Nephron (organoid): Measurements from ENCODE around the gene SMYD4.

Experiments used
- H3K27ac Mint-ChIP-seq, 3 experiments: 2 replicates each; pipeline ENCODE4 v1.8.0; 2020; ENCODE audit warnings: mixed read lengths in 3 of 3, mild to moderate bottlenecking in 2 of 3, moderate library complexity in 1 of 3
- H3K27me3 Mint-ChIP-seq: 2 replicates; pipeline ENCODE4 v1.8.0; 2021; ENCODE audit warnings: low read depth, mild to moderate bottlenecking, moderate library complexity, mixed read lengths
- H3K36me3 Mint-ChIP-seq: 2 replicates; pipeline ENCODE4 v1.8.0; 2020; ENCODE audit warnings: low read depth, mixed read lengths
- H3K4me1 Mint-ChIP-seq: 2 replicates; pipeline ENCODE4 v1.8.0; 2020; ENCODE audit warnings: mixed read lengths
- H3K4me3 Mint-ChIP-seq, 3 experiments: 2 replicates each; pipeline ENCODE4 v1.8.0; 2020; ENCODE audit warnings: mild to moderate bottlenecking in 3 of 3, mixed read lengths in 3 of 3, moderate library complexity in 2 of 3
- H3K9me3 Mint-ChIP-seq: 2 replicates; pipeline ENCODE4 v1.8.0; 2020; ENCODE audit warnings: mixed read lengths
- TF ChIP-seq, protein P1 (sequence below), 3 experiments: fragments of 200-600 bp; sonication (generic); IDR thresholded peaks; one replicate each; pipeline ENCODE4 v1.5.0; 2021; ENCODE audit warnings: antibody characterized with exemption in 3 of 3; ENCODE audit not compliant: unreplicated experiment in 3 of 3

Gene SMYD4

GRCh38 chr17:1737531-1738291, 92.0 kb downstream of the SMYD4 start:
- peaks cover 14% of the 10 kb centered on the region for H3K36me3 Mint-ChIP-seq
- peaks cover 3% of the 10 kb centered on the region for H3K9me3 Mint-ChIP-seq
- H3K27me3 Mint-ChIP-seq = no peaks in the 10 kb centered on the region
- peak overlapping the region in 2 of 3 experiments; percentile 48 to 91 for H3K27ac Mint-ChIP-seq
- peaks cover 27% of the 10 kb centered on the region for H3K4me1 Mint-ChIP-seq
- TF ChIP-seq, protein P1, sequence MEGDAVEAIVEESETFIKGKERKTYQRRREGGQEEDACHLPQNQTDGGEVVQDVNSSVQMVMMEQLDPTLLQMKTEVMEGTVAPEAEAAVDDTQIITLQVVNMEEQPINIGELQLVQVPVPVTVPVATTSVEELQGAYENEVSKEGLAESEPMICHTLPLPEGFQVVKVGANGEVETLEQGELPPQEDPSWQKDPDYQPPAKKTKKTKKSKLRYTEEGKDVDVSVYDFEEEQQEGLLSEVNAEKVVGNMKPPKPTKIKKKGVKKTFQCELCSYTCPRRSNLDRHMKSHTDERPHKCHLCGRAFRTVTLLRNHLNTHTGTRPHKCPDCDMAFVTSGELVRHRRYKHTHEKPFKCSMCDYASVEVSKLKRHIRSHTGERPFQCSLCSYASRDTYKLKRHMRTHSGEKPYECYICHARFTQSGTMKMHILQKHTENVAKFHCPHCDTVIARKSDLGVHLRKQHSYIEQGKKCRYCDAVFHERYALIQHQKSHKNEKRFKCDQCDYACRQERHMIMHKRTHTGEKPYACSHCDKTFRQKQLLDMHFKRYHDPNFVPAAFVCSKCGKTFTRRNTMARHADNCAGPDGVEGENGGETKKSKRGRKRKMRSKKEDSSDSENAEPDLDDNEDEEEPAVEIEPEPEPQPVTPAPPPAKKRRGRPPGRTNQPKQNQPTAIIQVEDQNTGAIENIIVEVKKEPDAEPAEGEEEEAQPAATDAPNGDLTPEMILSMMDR (IDR thresholded peaks at IDR 0.05; ENCODE audit: unreplicated experiment in 3 of 3) = no peak
- no peak overlapping the region for H3K4me3 Mint-ChIP-seq

DNA sequence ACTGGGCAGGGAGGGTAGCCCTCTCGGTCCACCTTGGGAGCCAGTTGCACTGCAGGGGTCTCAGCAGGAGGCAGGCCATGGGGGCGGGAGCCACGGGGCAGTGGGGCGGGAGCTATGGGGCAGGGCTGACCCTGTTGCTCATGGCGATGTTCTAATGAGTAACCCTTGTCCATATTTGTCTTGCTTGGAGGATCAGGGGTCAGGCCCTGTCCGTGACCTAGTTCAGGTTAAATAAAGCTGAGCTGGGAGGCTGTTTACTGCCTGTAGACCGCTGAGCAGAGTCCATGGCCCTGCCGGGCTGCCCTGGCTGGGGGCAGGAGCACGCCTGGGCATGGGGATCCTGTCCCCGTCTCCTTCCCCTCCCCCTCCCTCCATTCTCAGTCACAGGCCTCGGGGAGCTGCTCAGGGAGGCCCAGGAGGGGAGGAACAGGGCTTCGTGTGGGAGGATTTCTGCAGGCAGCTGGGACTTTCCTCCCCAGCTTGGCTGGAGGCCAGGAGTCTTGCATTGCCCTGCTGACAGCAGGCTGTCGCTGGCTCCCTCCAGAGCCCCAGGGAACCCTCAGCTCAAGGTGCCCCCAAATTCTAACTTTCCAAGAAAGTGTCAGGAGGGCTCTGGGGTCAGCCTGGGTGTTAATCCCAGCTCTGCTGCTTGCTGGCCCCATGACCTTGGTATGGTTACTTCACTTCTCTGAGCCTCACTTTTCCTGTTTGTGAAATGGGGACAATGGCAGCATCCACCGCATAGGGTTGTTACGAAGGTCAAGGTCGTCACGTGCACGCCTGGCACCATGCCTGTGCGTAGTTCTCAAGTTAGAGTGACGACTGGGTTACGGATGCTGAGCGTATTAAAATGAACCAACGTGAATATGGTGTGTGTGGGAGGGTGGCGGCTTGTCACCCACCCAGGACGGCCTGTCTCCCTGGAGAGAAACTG, 93.1 kb downstream of the SMYD4 start:
- Mint-ChIP-seq H3K9me3 (peaks cover 3% of the 10 kb centered on the region), H3K4me1 (peaks cover 22% of the 10 kb centered on the region), H3K36me3 (peaks cover 10% of the 10 kb centered on the region), H3K27ac (peak overlapping the region; percentile 80 to 91 (median 91)), H3K27me3 (no peaks in the 10 kb centered on the region), H3K4me3 (peak overlapping the region; percentile 47 to 65 (median 52))
- TF ChIP-seq, protein P1 (IDR thresholded peaks at IDR 0.05; ENCODE audit: unreplicated experiment in 3 of 3) = no peak

DNA sequence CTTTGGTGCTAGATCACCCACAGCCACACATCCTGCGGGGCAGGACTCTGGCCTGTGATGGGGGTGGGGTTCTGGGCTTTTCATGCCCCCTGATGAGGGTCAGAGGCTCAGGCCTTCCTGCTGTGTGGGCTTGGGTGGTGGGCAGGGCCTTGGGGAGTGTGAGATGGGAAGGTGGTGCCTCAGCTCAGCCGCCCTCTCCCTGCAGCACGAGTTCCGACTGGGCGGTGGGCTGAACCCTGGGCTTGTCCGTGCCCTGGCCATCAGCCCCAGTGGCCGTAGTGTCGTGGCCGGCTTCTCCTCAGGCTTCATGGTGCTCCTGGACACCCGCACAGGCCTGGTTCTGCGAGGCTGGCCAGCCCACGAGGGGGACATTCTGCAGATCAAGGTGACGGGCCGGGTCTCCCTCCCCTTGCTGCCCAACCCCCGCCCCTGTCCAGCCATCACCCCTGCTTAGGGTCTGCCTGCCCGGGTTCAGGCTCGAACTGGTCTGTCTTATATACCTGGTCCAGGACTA, 93.8 kb downstream of the SMYD4 start:
- H3K4me1 Mint-ChIP-seq = peaks cover 22% of the 10 kb centered on the region
- peak overlapping the region in 1 of 3 experiments; percentile 23 for H3K4me3 Mint-ChIP-seq
- H3K27me3 Mint-ChIP-seq = no peaks in the 10 kb centered on the region
- peaks cover 10% of the 10 kb centered on the region for H3K36me3 Mint-ChIP-seq
- peak overlapping the region in 2 of 3 experiments; percentile 80 to 91 for H3K27ac Mint-ChIP-seq
- TF ChIP-seq, protein P1 (IDR thresholded peaks at IDR 0.05; ENCODE audit: unreplicated experiment in 3 of 3) = no peak
- H3K9me3 Mint-ChIP-seq = peaks cover 3% of the 10 kb centered on the region

- peaks cover 10% of the 10 kb centered on the region for H3K36me3 Mint-ChIP-seq
- H3K27ac Mint-ChIP-seq = peak overlapping the region in 1 of 3 experiments; percentile 91
- TF ChIP-seq, protein P1 (IDR thresholded peaks at IDR 0.05; ENCODE audit: unreplicated experiment in 3 of 3) = no peak
- no peak overlapping the region for H3K4me3 Mint-ChIP-seq
- H3K27me3 Mint-ChIP-seq = no peaks in the 10 kb centered on the region
- peaks cover 3% of the 10 kb centered on the region for H3K9me3 Mint-ChIP-seq
- H3K4me1 Mint-ChIP-seq = peaks cover 22% of the 10 kb centered on the region
Measured at GRCh38 chr17:1735418-1735817, 94.3 kb downstream of the SMYD4 start.

- Mint-ChIP-seq H3K27ac (no peak overlapping the region), H3K4me3 (no peak overlapping the region), H3K36me3 (peaks cover 17% of the 10 kb centered on the region), H3K27me3 (no peaks in the 10 kb centered on the region), H3K4me1 (peaks cover 33% of the 10 kb centered on the region), H3K9me3 (peaks cover 3% of the 10 kb centered on the region)
- TF ChIP-seq, protein P1 (IDR thresholded peaks at IDR 0.05; ENCODE audit: unreplicated experiment in 3 of 3) = no peak
Measured at GRCh38 chr17:1733759-1734158, 95.9 kb downstream of the SMYD4 start.
